ENCODE measurements around the gene MORF4L1.
"Not testable (repeated sequence)": the region's sequence is repeated elsewhere in the genome, so short reads cannot be mapped to it uniquely, and the experiment has no call there.

The MORF4L1 gene

GRCh38 chr15:78872155-78872971 lies at the start of gene MORF4L1:
TSS of gene MORF4L1 (plus strand) at chr15:78872890. CDS start at chr15:78873018, 128 bp downstream.
- DNase-seq, result peak; percentile 73

GRCh38 chr15:78828920-78829319 lies 43.8 kb upstream of the MORF4L1 start:
- no peak for DNase-seq

- DNase-seq, result no peak
Measured at GRCh38 chr15:78830514-78831228, 42.0 kb upstream of the MORF4L1 start.

- no peak for DNase-seq
Measured at GRCh38 chr15:78831229-78832207, 41.2 kb upstream of the MORF4L1 start.

GRCh38 chr15:78836333-78836732 lies 36.4 kb upstream of the MORF4L1 start:
- no peak for DNase-seq

GRCh38 chr15:78837131-78837530 lies 35.6 kb upstream of the MORF4L1 start:
- DNase-seq, result no peak

GRCh38 chr15:78837543-78837942 lies 35.1 kb upstream of the MORF4L1 start:
- DNase-seq, result no peak

- DNase-seq, result no peak
Measured at GRCh38 chr15:78838489-78838888, 34.2 kb upstream of the MORF4L1 start.

- not testable (repeated sequence) for DNase-seq
Measured at GRCh38 chr15:78839151-78839550, 33.5 kb upstream of the MORF4L1 start.

- no peak for DNase-seq
Measured at GRCh38 chr15:78840661-78841375, 31.9 kb upstream of the MORF4L1 start.

- no peak for DNase-seq
Measured at GRCh38 chr15:78841376-78841706, 31.3 kb upstream of the MORF4L1 start.

- no peak for DNase-seq
Measured at GRCh38 chr15:78841891-78842290, 30.8 kb upstream of the MORF4L1 start.

GRCh38 chr15:78842519-78842918 lies 30.2 kb upstream of the MORF4L1 start:
- no peak for DNase-seq

- not testable (repeated sequence) for DNase-seq
Measured at GRCh38 chr15:78846906-78847305, 25.8 kb upstream of the MORF4L1 start.

GRCh38 chr15:78847387-78847906 lies 25.2 kb upstream of the MORF4L1 start:
- DNase-seq, result not testable (repeated sequence)

- no peak for DNase-seq
Measured at GRCh38 chr15:78850352-78850751, 22.3 kb upstream of the MORF4L1 start.

GRCh38 chr15:78850941-78851755 lies 21.5 kb upstream of the MORF4L1 start:
- no peak for DNase-seq

GRCh38 chr15:78853500-78853899 lies 19.2 kb upstream of the MORF4L1 start:
- no peak for DNase-seq

GRCh38 chr15:78854833-78855372 lies 17.8 kb upstream of the MORF4L1 start:
- DNase-seq, result no peak

- DNase-seq, result no peak
Measured at GRCh38 chr15:78855746-78856145, 16.9 kb upstream of the MORF4L1 start.
